K562 (cell line): ENCODE measurements around the gene FERMT1. TPM values are rescaled to one million over a fixed set of nuclear protein-coding genes. Genes with fewer than 3 reads are reported as not detected.
"Not testable (repeated sequence)": the region's sequence is repeated elsewhere in the genome, so short reads cannot be mapped to it uniquely, and the experiment has no call there.

ENCODE experiments used
- ATAC-seq: fragments of 200-7000 bp; cut with Tn5 transposase; 3 replicates; pipeline ENCODE4 v1.9.1; 2020; ENCODE audit warnings: moderate library complexity
- BruUV-seq: library from RNA; stranded (reverse); fragments of 400-500 nt; replicated peaks from 2 replicates; lab custom pipeline; 2021; lab: Mats Ljungman, UMichigan
- CTCF ChIA-PET: fragments of 300-600 bp; formaldehyde crosslinking; extraction: SDS; loops from one replicate; lab custom pipeline; 2021; ENCODE audit warnings: low intra/inter-chr PET ratio; lab: Yijun Ruan, JAX
- POLR2A ChIA-PET: fragments of 300-600, 350-650 bp; sonication (Branson Sonifier 250); formaldehyde crosslinking; extraction: SDS; loops from one replicate; lab custom pipeline; 2021; ENCODE audit warnings: antibody characterized with exemption, inconsistent platforms; lab: Yijun Ruan, JAX
- DNase-seq, 4 experiments: peaks; one replicate each; pipeline versions ENCODE4 v3.0.0 to v3.0.0-alpha.2; 2011 to 2018; ENCODE audit warnings: low spot score in 3 of 4, mixed read lengths in 3 of 4; ENCODE audit errors: extremely low read depth in 1 of 4
- FAIRE-seq: peaks from 2 replicates; lab custom pipeline; 2011; peaks lifted over from hg19 to GRCh38; lab: Jason Lieb, UNC
- H2AFZ ChIP-seq: 2 replicates; pipeline ENCODE4 v1.6.0; 2011; ENCODE audit warnings: low read depth, low read length, control low read depth, inconsistent platforms
- H3K27ac ChIP-seq: fragments of 200-600 bp; 3 replicates; pipeline ENCODE4 v1.8.0; 2011; ENCODE audit warnings: low read depth, mild to moderate bottlenecking, control low read depth, inconsistent platforms, low read length, moderate library complexity, mixed read lengths; ENCODE audit errors: extremely low read depth
- H3K27me3 ChIP-seq, 2 experiments: fragments of 300-600 bp in 1 of 2; 2 replicates in 1 of 2; 3 replicates in 1 of 2; pipeline versions ENCODE4 v1.6.0 to v1.8.0; 2011; ENCODE audit warnings: inconsistent platforms in 2 of 2, low read length in 2 of 2, mild to moderate bottlenecking in 1 of 2, mixed read lengths in 1 of 2, moderate library complexity in 1 of 2; ENCODE audit not compliant: control insufficient read depth in 2 of 2, insufficient read depth in 2 of 2
- H3K36me3 ChIP-seq: fragments of 300-600 bp; 3 replicates; pipeline ENCODE4 v1.8.0; 2011; ENCODE audit warnings: mild to moderate bottlenecking, low read length, inconsistent platforms; ENCODE audit not compliant: control insufficient read depth, insufficient read depth
- H3K4me1 ChIP-seq, 2 experiments: fragments of 200-600 bp in 1 of 2; replicated peaks in 1 of 2; 2 replicates in 1 of 2; 3 replicates in 1 of 2; pipeline versions ENCODE4 v1.5.1 to v1.8.0; 2011; ENCODE audit warnings: inconsistent platforms in 2 of 2, low read length in 2 of 2, mild to moderate bottlenecking in 1 of 2, mixed read lengths in 1 of 2, moderate library complexity in 1 of 2; ENCODE audit not compliant: control insufficient read depth in 2 of 2, insufficient read depth in 2 of 2
- H3K4me2 ChIP-seq: 2 replicates; pipeline ENCODE4 v1.6.1; 2011; ENCODE audit warnings: low read length, control low read depth, inconsistent platforms, mixed read lengths; ENCODE audit not compliant: insufficient read depth
- H3K4me3 ChIP-seq: fragments of 200-600 bp; sonication (generic), shearing (Covaris generic); 2 replicates; pipeline ENCODE4 v1.5.1; 2016; ENCODE audit warnings: control low read depth, inconsistent platforms
- H3K79me2 ChIP-seq: fragments of 200-600 bp; 3 replicates; pipeline ENCODE4 v1.8.0; 2011; ENCODE audit warnings: low read length, inconsistent platforms; ENCODE audit not compliant: control insufficient read depth, insufficient read depth
- H3K9ac ChIP-seq, 2 experiments: 2 replicates each; pipeline versions ENCODE4 v1.6.0 to v1.6.1; 2011; ENCODE audit warnings: low read depth in 2 of 2, low read length in 2 of 2, control low read depth in 1 of 2, inconsistent platforms in 1 of 2, mild to moderate bottlenecking in 1 of 2, mixed read lengths in 1 of 2; ENCODE audit not compliant: insufficient read depth in 1 of 2
- H3K9me1 ChIP-seq: one replicate; pipeline ENCODE4 v1.6.0; 2011; ENCODE audit warnings: inconsistent platforms, mild to moderate bottlenecking, low read length, moderate library complexity; ENCODE audit not compliant: control insufficient read depth, insufficient read depth
- H3K9me3 ChIP-seq: replicated peaks from 2 replicates; pipeline ENCODE4 v1.5.1; 2011; ENCODE audit warnings: low read depth, low read length, inconsistent platforms; ENCODE audit not compliant: control insufficient read depth, insufficient read depth
- H4K20me1 ChIP-seq: replicated peaks from 2 replicates; pipeline ENCODE4 v1.6.1; 2011; ENCODE audit warnings: low read length, inconsistent platforms, mixed read lengths; ENCODE audit not compliant: control insufficient read depth, insufficient read depth
- ELF1 ChIP-seq: fragments of 200-800 bp; sonication (Bioruptor generic); IDR thresholded peaks from 2 replicates; pipeline ENCODE4 v1.6.1; 2016; ENCODE audit warnings: missing genetic modification characterization, missing compliant biosample characterization
- FOSL1 ChIP-seq: fragments of 200-800 bp; sonication (Bioruptor generic); conservative IDR thresholded peaks from 2 replicates; pipeline ENCODE4 v1.6.1; 2016; ENCODE audit warnings: missing genetic modification characterization, missing compliant biosample characterization
- PKNOX1 ChIP-seq: fragments of 450-650 bp; IDR thresholded peaks from 2 replicates; pipeline ENCODE4 v1.6.1; 2016
- POLR2H ChIP-seq: IDR thresholded peaks from 2 replicates; pipeline ENCODE4 v1.6.1; 2016; ENCODE audit warnings: missing genetic modification characterization, low read depth, mild to moderate bottlenecking, control low read depth, missing compliant biosample characterization, moderate library complexity
- RCOR1 ChIP-seq, 2 experiments: IDR thresholded peaks; 2 replicates each; pipeline ENCODE4 v1.6.1; 2012; ENCODE audit warnings: low read depth in 2 of 2, low read length in 2 of 2, borderline replicate concordance in 1 of 2, improper control_type of control experiment in 1 of 2
- SOX6 ChIP-seq: fragments of 450-650 bp; IDR thresholded peaks from 2 replicates; pipeline ENCODE4 v1.6.1; 2014; ENCODE audit warnings: mild to moderate bottlenecking
- SPI1 ChIP-seq: IDR thresholded peaks from 2 replicates; pipeline ENCODE4 v1.6.1; 2011; ENCODE audit warnings: low read depth, low read length, control low read depth, borderline replicate concordance
- ZNF766 ChIP-seq: fragments of 200-800 bp; sonication (Bioruptor generic); conservative IDR thresholded peaks from 2 replicates; pipeline ENCODE4 v1.6.1; 2016; ENCODE audit warnings: missing genetic modification characterization, missing compliant biosample characterization
- WGBS: fragments of 100-300 bp; shearing (Covaris generic); methylation state at CpG from one replicate; pipeline ENCODE4 v1.1.6; 2016; ENCODE audit warnings: low coverage, mixed read lengths; ENCODE audit not compliant: insufficient coverage; ENCODE audit errors: missing lambda C conversion rate; 5-methylcytosine and 5-hydroxymethylcytosine counted together
- in situ Hi-C: fragments of 300-500 bp; cut with MboI; formaldehyde crosslinking; loops from 4 replicates; pipeline ENCODE4 v1.15.0; 2018; ENCODE audit warnings: inconsistent platforms, mixed read lengths
- intact Hi-C: fragments of 100-400 bp; cut with micrococcal nuclease; formaldehyde crosslinking; loops from 2 replicates; pipeline ENCODE4 v1.14.2; 2022
- polyA plus RNA-seq, 8 experiments: library from polyadenylated mRNA; depleted of rRNA in 4 of 8; stranded (reverse) in 5 of 8; unstranded in 3 of 8; fragments of >200 nt; fragmentation: Nextera tagmentation in 2 of 8; fragmentation: Illumina TruSeq in 1 of 8; extraction: Ambion mirVana in 2 of 8; extraction: Trizol in 1 of 8; gene quantifications; 2 replicates each; pipeline versions ENCODE4 v1.2.1 to v1.2.3, GENCODE V29; 2011 to 2014; ENCODE audit warnings: inconsistent platforms in 1 of 8, missing spikeins in 1 of 8
- total RNA-seq, 7 experiments: library from RNA; depleted of rRNA in 6 of 7; stranded (reverse); fragments of >200 nt in 6 of 7; fragmentation: Illumina TruSeq in 2 of 7; extraction: Trizol in 2 of 7; gene quantifications; 2 replicates each; pipeline versions ENCODE4 v1.2.1 to v1.2.3, GENCODE V29; 2011 to 2021; ENCODE audit warnings: low replicate concordance in 1 of 7

Gene FERMT1
- total and polyA plus RNA-seq, 9 of the 15 experiments (the other 6 are each of a cell fraction or from before 2014, with no cell fraction given) = 0.07 TPM; not detected in 8

GRCh38 chr20:6055161-6055783 lies 67.6 kb downstream of the FERMT1 start (continued):
- TF ChIP-seq PKNOX1 = peak; percentile 74
- TF ChIP-seq RCOR1 (IDR thresholded peaks at IDR 0.05; ENCODE audit: borderline replicate concordance in 1 of 2, low read depth in 2 of 2, low read length in 2 of 2) = peak in 1 of 2 experiments; percentile 51; a peak in 2 of 4 replicates

- in situ Hi-C loops, POLR2A ChIA-PET, BruUV-seq, H3K4me2 ChIP-seq, CTCF ChIA-PET, H3K27ac ChIP-seq, H3K9me1 ChIP-seq, DNase-seq, H3K9ac ChIP-seq, ATAC-seq, H3K9me3 ChIP-seq, H3K36me3 ChIP-seq, H3K4me3 ChIP-seq, intact Hi-C loops, H3K27me3 ChIP-seq, H4K20me1 ChIP-seq, H3K79me2 ChIP-seq, FAIRE-seq: not testable (repeated sequence)
- Histone ChIP-seq H2AFZ (peak overlapping the region; percentile 45; the same call in 1 of the 2 replicates), H3K4me1 (peaks cover 7 to 18% of the 10 kb centered on the region in 2 experiments)
- 0 out of 2 replicates have a peak, but pooled peaks have one; percentile 17 for TF ChIP-seq FOSL1 (tag)
- peak; percentile 55 for TF ChIP-seq POLR2H (tag)
- 0 out of 2 replicates have a peak, but pooled peaks have one; percentile 26 for TF ChIP-seq ELF1
- peak; percentile 71; the same call in 1 of the 2 replicates for TF ChIP-seq ZNF766 (CRISPR knock-in tag)
- peak; percentile 10; the same call in 1 of the 2 replicates for TF ChIP-seq SPI1
- 0 out of 2 replicates have a peak, but pooled peaks have one; percentile 16 for TF ChIP-seq SOX6
- 6% methylated on average over 4 of the region's 4 CpGs for WGBS
These were observed 68.2 kb downstream of the FERMT1 start for GRCh38 chr20:6054689-6055051.
